ENCODE measurements around the gene CAPN9. TPM values are rescaled to one million over a fixed set of nuclear protein-coding genes. Genes with fewer than 3 reads are reported as not detected.

CAPN9 gene
- total and polyA plus RNA-seq, 9 of the 15 experiments (the other 6 are each of a cell fraction or from before 2014, with no cell fraction given): not detected

- Histone ChIP-seq H3K9me1 (ENCODE audit: control insufficient read depth, insufficient read depth, low read length) (no peaks in the 10 kb centered on the region), H3K79me2 (ENCODE audit: control insufficient read depth, insufficient read depth, low read length) (no peaks in the 10 kb centered on the region), H3K4me2 (ENCODE audit: insufficient read depth, low read length) (no peak overlapping the region), H3K36me3 (ENCODE audit: control insufficient read depth, insufficient read depth, low read length) (no peaks in the 10 kb centered on the region), H2AFZ (ENCODE audit: low read depth, low read length) (no peak overlapping the region), H3K9me3 (replicated peaks; ENCODE audit: control insufficient read depth, insufficient read depth, low read depth, low read length) (no peaks in the 10 kb centered on the region), H3K4me3 (no peak overlapping the region), H4K20me1 (replicated peaks; ENCODE audit: control insufficient read depth, insufficient read depth, low read length) (peaks cover 4% of the 10 kb centered on the region; the same call in 1 of the 2 replicates), H3K27me3 (ENCODE audit: control insufficient read depth in 2 of 2, insufficient read depth in 2 of 2, low read length in 2 of 2) (peaks cover 24 to 53% of the 10 kb centered on the region in 2 experiments), H3K9ac (ENCODE audit: insufficient read depth in 1 of 2, low read depth in 2 of 2, low read length in 2 of 2) (no peak overlapping the region), H3K27ac (ENCODE audit: extremely low read depth, low read depth, low read length) (no peak overlapping the region), H3K4me1 (replicated peaks in 1 of 2; ENCODE audit: control insufficient read depth in 2 of 2, insufficient read depth in 2 of 2, low read length in 2 of 2) (no peaks in the 10 kb centered on the region)
- intact Hi-C loops (cut with micrococcal nuclease) (loop anchor here (1.0 to 10.0 kb wide), 3 partner anchors 75 to 428 kb away; no protein-coding TSS in a partner anchor), in situ Hi-C loops (cut with MboI) (no loop called here)
- no TSS peak for BruUV-seq (replicated peaks)
- POLR2A ChIA-PET: interaction anchor here (1.2 to 1.8 kb wide), 2 partner anchors 9 to 10 kb away, joined by 4 to 5 read pairs; no protein-coding TSS in a partner anchor
- DNase-seq (ENCODE audit: extremely low read depth in 1 of 4, low spot score in 3 of 4): peak in 3 of 4 experiments; percentile 28 to 56 (median 46)
- WGBS (ENCODE audit: insufficient coverage, low coverage, missing lambda C conversion rate): under 1% methylated on average over 14 of the region's 14 CpGs
- CTCF ChIA-PET (ENCODE audit: low intra/inter-chr PET ratio): interaction anchor here (0.6 to 0.7 kb wide), 2 partner anchors 130 to 462 kb away, joined by 3 to 4 read pairs; partner anchors contain the start of gene COG2
- ATAC-seq: peak; percentile 83
- peak; percentile 48 for FAIRE-seq
- no peak for TF ChIP-seq BHLHE40 (IDR thresholded peaks at IDR 0.05; ENCODE audit: low read length)
- TF ChIP-seq ARNT (IDR thresholded peaks at IDR 0.05): no peak
- no peak for TF ChIP-seq SREBF1 (IDR thresholded peaks at IDR 0.05; ENCODE audit: borderline replicate concordance, low read depth, low read length)
- TF ChIP-seq NCOA1 (IDR thresholded peaks at IDR 0.05; ENCODE audit: low read depth): no peak
- no peak for TF ChIP-seq NBN (IDR thresholded peaks at IDR 0.05; ENCODE audit: low read depth)
- TF ChIP-seq REST (IDR thresholded peaks at IDR 0.05; ENCODE audit: borderline replicate concordance): peak; percentile 74
- TF ChIP-seq REST (CRISPR knock-in tag; IDR thresholded peaks at IDR 0.05; ENCODE audit: low read depth): no peak
- TF ChIP-seq CTBP1 (IDR thresholded peaks at IDR 0.05; ENCODE audit: borderline replicate concordance): peak; percentile 24; the same call in 1 of the 2 replicates
- TF ChIP-seq ZNF41 (CRISPR knock-in tag; conservative IDR thresholded peaks at IDR 0.05): no peak
- TF ChIP-seq USF1 (CRISPR knock-in tag; IDR thresholded peaks at IDR 0.05): no peak
- no peak for TF ChIP-seq MLX (CRISPR knock-in tag; conservative IDR thresholded peaks at IDR 0.05)
- no peak for TF ChIP-seq CHCHD3 (CRISPR knock-in tag; IDR thresholded peaks at IDR 0.05)
- no peak for TF ChIP-seq TRIM28 (IDR thresholded peaks at IDR 0.05)
These were observed 25.5 kb downstream of the CAPN9 start for GRCh38 chr1:230772457-230773395.
